Astrocyte (in vitro differentiated cells and primary cell): ENCODE results near the gene VRK2.

Experiments
- CTCF ChIP-seq: IDR thresholded peaks from 2 replicates; pipeline ENCODE4 v1.5.1; 2011; ENCODE audit warnings: low read depth, mild to moderate bottlenecking, inconsistent platforms, low read length, moderate library complexity; ENCODE audit not compliant: insufficient read depth
- EZH2 ChIP-seq: IDR thresholded peaks from 2 replicates; pipeline ENCODE4 v1.6.1; 2012; ENCODE audit warnings: mild to moderate bottlenecking, low read length, inconsistent platforms; ENCODE audit not compliant: insufficient read depth

- TF ChIP-seq CTCF (no peak), EZH2 (no peak)
These were observed 8.6 kb downstream of the VRK2 start for GRCh38 chr2:58055033-58055786.
